C4-2B (cell line): Measurements from ENCODE around the gene AURKAIP1.
"Not testable (repeated sequence)": the region's sequence is repeated elsewhere in the genome, so short reads cannot be mapped to it uniquely, and the experiment has no call there.

Experiments
- H3K27ac ChIP-seq: fragments of 450-650 bp; 2 replicates; pipeline ENCODE4 v1.5.1; 2017
- CTCF ChIP-seq: fragments of 450-650 bp; conservative IDR thresholded peaks from 2 replicates; pipeline ENCODE4 v1.5.1; 2017; ENCODE audit warnings: mild to moderate bottlenecking
- ZFX ChIP-seq: fragments of 450-650 bp; IDR thresholded peaks from 2 replicates; pipeline ENCODE4 v1.6.1; 2017

Gene AURKAIP1

GRCh38 chr1:1388078-1388472 is 13.1 kb upstream of the AURKAIP1 start:
- TF ChIP-seq CTCF, result no peak
- TF ChIP-seq ZFX, result no peak
- no peak overlapping the region for H3K27ac ChIP-seq

GRCh38 chr1:1387098-1388077 is 12.4 kb upstream of the AURKAIP1 start:
- no peak for TF ChIP-seq CTCF
- TF ChIP-seq ZFX, result no peak
- no peak overlapping the region for H3K27ac ChIP-seq

- no peak overlapping the region for H3K27ac ChIP-seq
- TF ChIP-seq ZFX (no peak), CTCF (no peak)
These were observed 10.9 kb upstream of the AURKAIP1 start for GRCh38 chr1:1385931-1386330.

GRCh38 chr1:1385339-1385738 is 10.3 kb upstream of the AURKAIP1 start:
- not testable (repeated sequence) for H3K27ac ChIP-seq

GRCh38 chr1:1381294-1381693 is 6.3 kb upstream of the AURKAIP1 start:
- TF ChIP-seq CTCF (no peak), ZFX (no peak)
- no peak overlapping the region for H3K27ac ChIP-seq

- no peak overlapping the region for H3K27ac ChIP-seq
- TF ChIP-seq ZFX (no peak), CTCF (no peak)
These were observed 5.9 kb upstream of the AURKAIP1 start for GRCh38 chr1:1380860-1381259.

- no peak for TF ChIP-seq ZFX
- no peak overlapping the region for H3K27ac ChIP-seq
These were observed 2.7 kb upstream of the AURKAIP1 start for GRCh38 chr1:1377540-1378205.

GRCh38 chr1:1376551-1377226 is 1.7 kb upstream of the AURKAIP1 start:
- TF ChIP-seq ZFX, result no peak
- no peak overlapping the region; the same call in 1 of the 2 replicates for H3K27ac ChIP-seq
